H1 (cell line): ENCODE data around the gene HRH3. TPM values are rescaled to one million over a fixed set of nuclear protein-coding genes. Genes with fewer than 3 reads are reported as not detected.

ENCODE experiments used
- KDM5A ChIP-seq: fragments of 200-600 bp; IDR thresholded peaks from 2 replicates; pipeline ENCODE4 v1.7.1; 2012; ENCODE audit warnings: mild to moderate bottlenecking, low read length, inconsistent platforms, mixed read lengths
- RFX5 ChIP-seq: IDR thresholded peaks from 2 replicates; pipeline ENCODE4 v1.6.1; 2011; ENCODE audit warnings: low read depth, low read length, improper control_type of control experiment, borderline replicate concordance
- SAP30 ChIP-seq: fragments of 300-600 bp; sonication (generic); IDR thresholded peaks from 2 replicates; pipeline ENCODE4 v1.7.1; 2012; ENCODE audit warnings: low read length, moderate library complexity, mild to moderate bottlenecking, inconsistent platforms; ENCODE audit not compliant: insufficient read depth, insufficient replicate concordance
- SIX5 ChIP-seq: IDR thresholded peaks from 2 replicates; pipeline ENCODE4 v1.6.1; 2011; ENCODE audit warnings: mild to moderate bottlenecking, low read depth, low read length
- polyA plus RNA-seq, 7 experiments: library from polyadenylated mRNA; depleted of rRNA in 3 of 7; stranded (reverse) in 5 of 7; unstranded in 2 of 7; fragments of >200 nt in 5 of 7; fragments of 200-250 nt in 2 of 7; gene quantifications; 1 replicate in 5 of 7; 2 replicates in 1 of 7; 4 replicates in 1 of 7; pipeline versions ENCODE4 v1.2.1 to v1.2.3, GENCODE V29; 2011 to 2013; ENCODE audit warnings: missing spikeins in 2 of 7, mixed read lengths in 2 of 7
- total RNA-seq: library from RNA; stranded (reverse); fragmentation: NEBNext Ultra II Directional; extraction: Animal tissue kit (Norgen Biotek cat#: 25700); gene quantifications from 2 replicates; pipeline ENCODE4 v1.2.1, GENCODE V29; 2021

HRH3 gene
- total and polyA plus RNA-seq, 2 of the 8 experiments (the other 6 are each of a cell fraction or from before 2014, with no cell fraction given), result 2.0 to 4.5 TPM

GRCh38 chr20:62236200-62236599 is 16.1 kb upstream of the HRH3 start (continued):
- TF ChIP-seq SAP30, result no peak
- no peak for TF ChIP-seq RFX5
- TF ChIP-seq SIX5, result no peak
- TF ChIP-seq KDM5A, result no peak
